ENCODE data around the gene IDH3B. TPM values are rescaled to one million over a fixed set of nuclear protein-coding genes. Genes with fewer than 3 reads are reported as not detected.

The IDH3B gene
- total and polyA plus RNA-seq, 2 experiments from 2014 or later = 216 to 244 TPM

DNA sequence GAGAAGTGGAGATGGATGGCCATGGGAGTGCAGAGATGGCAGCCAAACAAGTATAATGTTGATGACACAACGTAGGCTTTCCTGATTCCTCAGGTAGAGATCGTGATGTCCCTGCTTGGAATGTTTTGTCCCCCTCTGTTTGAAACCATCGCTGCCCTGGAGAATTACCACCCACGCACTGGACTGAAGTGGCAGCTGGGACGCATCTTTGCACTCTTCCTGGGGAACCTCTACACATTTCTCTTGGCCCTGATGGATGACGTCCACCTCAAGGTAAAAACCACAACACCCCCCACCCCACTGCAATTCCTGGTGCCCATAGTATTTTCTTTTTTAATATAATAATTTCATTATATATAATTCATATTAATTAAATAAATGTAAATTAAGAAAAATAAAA is 53.7 kb downstream of the IDH3B start:
- TF ChIP-seq, protein P1, sequence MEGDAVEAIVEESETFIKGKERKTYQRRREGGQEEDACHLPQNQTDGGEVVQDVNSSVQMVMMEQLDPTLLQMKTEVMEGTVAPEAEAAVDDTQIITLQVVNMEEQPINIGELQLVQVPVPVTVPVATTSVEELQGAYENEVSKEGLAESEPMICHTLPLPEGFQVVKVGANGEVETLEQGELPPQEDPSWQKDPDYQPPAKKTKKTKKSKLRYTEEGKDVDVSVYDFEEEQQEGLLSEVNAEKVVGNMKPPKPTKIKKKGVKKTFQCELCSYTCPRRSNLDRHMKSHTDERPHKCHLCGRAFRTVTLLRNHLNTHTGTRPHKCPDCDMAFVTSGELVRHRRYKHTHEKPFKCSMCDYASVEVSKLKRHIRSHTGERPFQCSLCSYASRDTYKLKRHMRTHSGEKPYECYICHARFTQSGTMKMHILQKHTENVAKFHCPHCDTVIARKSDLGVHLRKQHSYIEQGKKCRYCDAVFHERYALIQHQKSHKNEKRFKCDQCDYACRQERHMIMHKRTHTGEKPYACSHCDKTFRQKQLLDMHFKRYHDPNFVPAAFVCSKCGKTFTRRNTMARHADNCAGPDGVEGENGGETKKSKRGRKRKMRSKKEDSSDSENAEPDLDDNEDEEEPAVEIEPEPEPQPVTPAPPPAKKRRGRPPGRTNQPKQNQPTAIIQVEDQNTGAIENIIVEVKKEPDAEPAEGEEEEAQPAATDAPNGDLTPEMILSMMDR (IDR thresholded peaks at IDR 0.05; ENCODE audit: low read depth, low read length) = no peak
- H3K4me3 ChIP-seq = no peak overlapping the region
- H3K9me3 ChIP-seq (ENCODE audit: low read depth) = no peaks in the 10 kb centered on the region
- DNase-seq (ENCODE audit: low read depth in 1 of 2, low spot score in 1 of 2) = no peak
- no peaks in the 10 kb centered on the region for H3K36me3 ChIP-seq
- peaks cover 8% of the 10 kb centered on the region for H3K27me3 ChIP-seq
- no peak overlapping the region for H3K27ac ChIP-seq
- no peaks in the 10 kb centered on the region for H3K4me1 ChIP-seq (ENCODE audit: low read depth)

Other genes with a start within 250 kb of the IDH3B start
- 187 and 290 TPM in 2 replicates for gene SNRPB, start 193.4 kb downstream of the IDH3B start, total RNA-seq
- 190 and 251 TPM in 2 replicates for gene SNRPB, start 193.4 kb downstream of the IDH3B start, polyA plus RNA-seq
- gene ZNF343, start 155.3 kb downstream of the IDH3B start, total RNA-seq = 8.6 and 13.0 TPM in 2 replicates
- 6.5 and 9.4 TPM in 2 replicates for gene ZNF343, start 155.3 kb downstream of the IDH3B start, polyA plus RNA-seq
- gene TMC2, start 127.6 kb downstream of the IDH3B start, total RNA-seq = not detected in 2 replicates
- not detected in 2 replicates for gene TMC2, start 127.6 kb downstream of the IDH3B start, polyA plus RNA-seq
- gene NOP56, start 11.6 kb downstream of the IDH3B start, total RNA-seq = 109 and 140 TPM in 2 replicates
- gene NOP56, start 11.6 kb downstream of the IDH3B start, polyA plus RNA-seq = 262 and 285 TPM in 2 replicates
- 14.8 and 24.2 TPM in 2 replicates for gene EBF4, start 28.6 kb upstream of the IDH3B start, total RNA-seq
- 18.8 and 28.4 TPM in 2 replicates for gene EBF4, start 28.6 kb upstream of the IDH3B start, polyA plus RNA-seq
- gene CPXM1, start 136.4 kb upstream of the IDH3B start, total RNA-seq = 72.1 and 129 TPM in 2 replicates
- 98.5 and 181 TPM in 2 replicates for gene CPXM1, start 136.4 kb upstream of the IDH3B start, polyA plus RNA-seq
- gene C20orf141, start 150.8 kb upstream of the IDH3B start, total RNA-seq = not detected in 2 replicates
- not detected in 2 replicates for gene C20orf141, start 150.8 kb upstream of the IDH3B start, polyA plus RNA-seq
- not detected in 2 replicates for gene TMEM239, start 152.1 kb upstream of the IDH3B start, total RNA-seq
- 0.04 TPM in 1 of 2 replicates, not detected in the other for gene TMEM239, start 152.1 kb upstream of the IDH3B start, polyA plus RNA-seq
- 69.2 and 78.0 TPM in 2 replicates for gene PCED1A, start 176.4 kb upstream of the IDH3B start, total RNA-seq
- 45.5 and 50.6 TPM in 2 replicates for gene PCED1A, start 176.4 kb upstream of the IDH3B start, polyA plus RNA-seq
- 49.1 and 51.5 TPM in 2 replicates for gene VPS16, start 176.5 kb upstream of the IDH3B start, total RNA-seq
- 44.5 and 60.4 TPM in 2 replicates for gene VPS16, start 176.5 kb upstream of the IDH3B start, polyA plus RNA-seq
- 44.0 and 45.1 TPM in 2 replicates for gene PTPRA, start 209.3 kb upstream of the IDH3B start, total RNA-seq
- gene PTPRA, start 209.3 kb upstream of the IDH3B start, polyA plus RNA-seq = 55.6 and 69.4 TPM in 2 replicates

Measured in cardiac muscle cell (in vitro differentiated cells and primary cell).